ENCODE measurements around the gene ITGB6. TPM values are rescaled to one million over a fixed set of nuclear protein-coding genes. Genes with fewer than 3 reads are reported as not detected.
A peak's percentile ranks its signal among the peaks of the same experiment; 100 is the strongest.

ITGB6 gene
- total and polyA plus RNA-seq, 2 donors (not counting 1 experiment from before 2014, with no cell fraction given): 0.01 TPM; not detected in 1

- H3K27ac ChIP-seq (ENCODE audit: insufficient read depth, low read length): no peak overlapping the region
- H4K20me1 ChIP-seq (ENCODE audit: control insufficient read depth, extremely low read depth, insufficient read depth, low read length): no peaks in the 10 kb centered on the region
- no peaks in the 10 kb centered on the region for H3K36me3 ChIP-seq (ENCODE audit: control insufficient read depth, insufficient read depth, low read length)
- no peak overlapping the region for H3K9ac ChIP-seq (ENCODE audit: insufficient read depth, low read length)
- H3K4me3 ChIP-seq (replicated peaks in 1 of 4; ENCODE audit: control extremely low read depth in 1 of 4, insufficient read depth in 1 of 4, low read depth in 3 of 4, low read length in 4 of 4): no peak overlapping the region
- DNase-seq (ENCODE audit: low read depth in 2 of 2): no peak
- H2AFZ ChIP-seq (ENCODE audit: low read length): no peak overlapping the region
- no peaks in the 10 kb centered on the region for H3K27me3 ChIP-seq (ENCODE audit: control insufficient read depth, insufficient read depth, low read length)
- H3K4me2 ChIP-seq (ENCODE audit: extremely low read depth, insufficient read depth, low read length): no peak overlapping the region
- no peaks in the 10 kb centered on the region for H3K9me3 ChIP-seq (ENCODE audit: control insufficient read depth, insufficient read depth, low read depth, low read length)
- no peak for TF ChIP-seq CTCF (conservative IDR thresholded peaks at IDR 0.05 in 1 of 2, IDR thresholded peaks at IDR 0.05 in 1 of 2; ENCODE audit: low read depth in 1 of 2, low read length in 2 of 2)
- no peak for TF ChIP-seq EZH2 (IDR thresholded peaks at IDR 0.05; ENCODE audit: low read length, missing control alignments)
- peaks cover 26% of the 10 kb centered on the region for H3K4me1 ChIP-seq (ENCODE audit: control insufficient read depth, extremely low read depth, insufficient read depth, low read length)
- no peaks in the 10 kb centered on the region for H3K79me2 ChIP-seq (ENCODE audit: control insufficient read depth, insufficient read depth, low read length)
These were observed 26.3 kb upstream of the ITGB6 start for GRCh38 chr2:160226367-160226766.

- Histone ChIP-seq H3K27me3 (ENCODE audit: control insufficient read depth, insufficient read depth, low read length) (no peaks in the 10 kb centered on the region), H3K4me3 (replicated peaks in 1 of 4; ENCODE audit: control extremely low read depth in 1 of 4, insufficient read depth in 1 of 4, low read depth in 3 of 4, low read length in 4 of 4) (no peak overlapping the region), H4K20me1 (ENCODE audit: control insufficient read depth, extremely low read depth, insufficient read depth, low read length) (no peaks in the 10 kb centered on the region), H3K36me3 (ENCODE audit: control insufficient read depth, insufficient read depth, low read length) (no peaks in the 10 kb centered on the region), H3K4me2 (ENCODE audit: extremely low read depth, insufficient read depth, low read length) (no peak overlapping the region), H2AFZ (ENCODE audit: low read length) (no peak overlapping the region), H3K27ac (ENCODE audit: insufficient read depth, low read length) (no peak overlapping the region), H3K9ac (ENCODE audit: insufficient read depth, low read length) (no peak overlapping the region), H3K79me2 (ENCODE audit: control insufficient read depth, insufficient read depth, low read length) (no peaks in the 10 kb centered on the region), H3K4me1 (ENCODE audit: control insufficient read depth, extremely low read depth, insufficient read depth, low read length) (peaks cover 26% of the 10 kb centered on the region), H3K9me3 (ENCODE audit: control insufficient read depth, insufficient read depth, low read depth, low read length) (no peaks in the 10 kb centered on the region)
- TF ChIP-seq EZH2 (IDR thresholded peaks at IDR 0.05; ENCODE audit: low read length, missing control alignments): no peak
- TF ChIP-seq CTCF (conservative IDR thresholded peaks at IDR 0.05 in 1 of 2, IDR thresholded peaks at IDR 0.05 in 1 of 2; ENCODE audit: low read depth in 1 of 2, low read length in 2 of 2): no peak
- DNase-seq (ENCODE audit: low read depth in 2 of 2): no peak
These were observed 25.6 kb upstream of the ITGB6 start for GRCh38 chr2:160225722-160226121.

GRCh38 chr2:160224507-160224906 is 24.4 kb upstream of the ITGB6 start:
- no peak for TF ChIP-seq CTCF (conservative IDR thresholded peaks at IDR 0.05 in 1 of 2, IDR thresholded peaks at IDR 0.05 in 1 of 2; ENCODE audit: low read depth in 1 of 2, low read length in 2 of 2)
- TF ChIP-seq EZH2 (IDR thresholded peaks at IDR 0.05; ENCODE audit: low read length, missing control alignments): no peak
- no peaks in the 10 kb centered on the region for H3K9me3 ChIP-seq (ENCODE audit: control insufficient read depth, insufficient read depth, low read depth, low read length)
- H3K36me3 ChIP-seq (ENCODE audit: control insufficient read depth, insufficient read depth, low read length): no peaks in the 10 kb centered on the region
- peak overlapping the region; percentile 41 for H3K4me2 ChIP-seq (ENCODE audit: extremely low read depth, insufficient read depth, low read length)
- peak overlapping the region; percentile 8 for H3K27ac ChIP-seq (ENCODE audit: insufficient read depth, low read length)
- no peak for DNase-seq (ENCODE audit: low read depth in 2 of 2)
- peaks cover 29% of the 10 kb centered on the region for H3K4me1 ChIP-seq (ENCODE audit: control insufficient read depth, extremely low read depth, insufficient read depth, low read length)
- no peak overlapping the region for H3K9ac ChIP-seq (ENCODE audit: insufficient read depth, low read length)
- no peak overlapping the region for H2AFZ ChIP-seq (ENCODE audit: low read length)
- no peaks in the 10 kb centered on the region for H3K79me2 ChIP-seq (ENCODE audit: control insufficient read depth, insufficient read depth, low read length)
- no peaks in the 10 kb centered on the region for H4K20me1 ChIP-seq (ENCODE audit: control insufficient read depth, extremely low read depth, insufficient read depth, low read length)
- H3K27me3 ChIP-seq (ENCODE audit: control insufficient read depth, insufficient read depth, low read length): no peaks in the 10 kb centered on the region
- H3K4me3 ChIP-seq (replicated peaks in 1 of 4; ENCODE audit: control extremely low read depth in 1 of 4, insufficient read depth in 1 of 4, low read depth in 3 of 4, low read length in 4 of 4): no peak overlapping the region
